Brain microvascular endothelial cell (primary cell): ENCODE measurements around the gene SLC16A13.

ENCODE experiments used
- DNase-seq: peaks from one replicate; pipeline ENCODE4 v3.0.0-alpha.2; 2020
- H3K27ac ChIP-seq: fragments of 250-450 bp; sonication (Bioruptor Pico); 2 replicates; pipeline ENCODE4 v1.5.1; 2020; ENCODE audit warnings: mild to moderate bottlenecking, moderate library complexity
- H3K27me3 ChIP-seq: fragments of 250-450 bp; sonication (Bioruptor Pico); replicated peaks from 2 replicates; pipeline ENCODE4 v1.5.1; 2020; ENCODE audit warnings: mild to moderate bottlenecking
- H3K36me3 ChIP-seq: fragments of 250-450 bp; sonication (Bioruptor Pico); replicated peaks from 2 replicates; pipeline ENCODE4 v1.5.1; 2020; ENCODE audit warnings: mild to moderate bottlenecking
- H3K4me3 ChIP-seq: 2 replicates; pipeline ENCODE4 v1.5.1; 2011; ENCODE audit warnings: low read depth, mild to moderate bottlenecking, control low read depth, low read length, moderate library complexity
- CTCF ChIP-seq: IDR thresholded peaks from 2 replicates; pipeline ENCODE4 v1.5.1; 2011; ENCODE audit warnings: low read depth, mild to moderate bottlenecking, moderate library complexity, low read length, control low read depth, inconsistent platforms; ENCODE audit errors: missing control alignments
- in situ Hi-C: cut with HindIII; loops from 2 replicates; pipeline ENCODE4 v1.10.0; 2017; ENCODE audit warnings: low sequenced_read_pairs, low pct_ligation_motif_present

Gene SLC16A13

DNA sequence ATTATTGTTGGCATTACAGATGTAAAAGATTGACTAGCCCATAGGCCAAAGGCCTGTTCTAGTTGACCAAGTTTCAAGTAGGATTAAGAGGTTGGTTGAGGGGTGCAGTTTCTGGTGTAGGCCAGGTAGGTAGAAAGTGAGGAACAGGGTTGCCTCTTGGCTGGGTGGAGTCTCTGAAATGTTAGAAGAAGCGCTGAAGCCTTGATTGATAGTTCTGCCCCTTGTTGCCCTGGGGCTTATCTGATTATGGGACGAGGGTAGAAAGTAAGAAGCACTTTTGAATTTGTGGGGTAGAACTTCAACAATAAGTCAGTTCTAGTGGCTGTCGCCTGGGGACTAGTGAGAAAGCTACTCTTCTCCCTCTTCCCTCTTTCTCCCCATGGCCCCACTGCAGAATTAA is 6.7 kb upstream of the SLC16A13 start:
- no peak overlapping the region for H3K4me3 ChIP-seq
- H3K36me3 ChIP-seq, result no peaks in the 10 kb centered on the region
- H3K27me3 ChIP-seq, result no peaks in the 10 kb centered on the region
- TF ChIP-seq CTCF, result no peak
- in situ Hi-C loops, result no loop called here
- H3K27ac ChIP-seq, result no peak overlapping the region
- DNase-seq, result no peak

DNA sequence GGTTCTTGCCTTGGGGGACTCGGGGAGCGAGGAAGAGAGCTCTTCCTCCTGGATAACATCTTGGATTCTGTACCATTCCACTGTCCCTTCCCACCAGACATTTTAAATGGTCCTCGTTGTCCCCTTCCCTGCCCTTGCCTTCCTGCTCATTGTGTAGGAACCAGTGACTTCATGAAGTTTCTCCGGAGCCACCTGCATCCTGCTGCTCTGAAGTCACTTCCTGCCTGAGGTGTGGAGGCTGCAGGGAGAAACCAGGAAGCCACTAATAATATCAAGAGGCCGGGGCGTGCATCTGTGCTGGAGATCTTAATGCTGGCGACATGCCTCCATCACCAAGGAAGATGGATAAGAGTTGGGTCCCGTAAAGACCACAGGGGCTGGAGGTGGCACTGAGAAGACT is 6.2 kb upstream of the SLC16A13 start:
- in situ Hi-C loops, result no loop called here
- H3K27ac ChIP-seq, result no peak overlapping the region
- DNase-seq, result no peak

GRCh38 chr17:7034955-7035590 is 742 bp upstream of the SLC16A13 start:
- TF ChIP-seq CTCF, result no peak
- Histone ChIP-seq H3K27ac (peak overlapping the region; percentile 74), H3K36me3 (no peaks in the 10 kb centered on the region), H3K4me3 (peak overlapping the region; percentile 77), H3K27me3 (no peaks in the 10 kb centered on the region)
- no peak for DNase-seq
- in situ Hi-C loops, result no loop called here

More for the DNA sequence above, 6.2 kb upstream of the SLC16A13 start:
- no peaks in the 10 kb centered on the region for H3K36me3 ChIP-seq
- no peaks in the 10 kb centered on the region for H3K27me3 ChIP-seq
- no peak overlapping the region for H3K4me3 ChIP-seq
- no peak for TF ChIP-seq CTCF

DNA sequence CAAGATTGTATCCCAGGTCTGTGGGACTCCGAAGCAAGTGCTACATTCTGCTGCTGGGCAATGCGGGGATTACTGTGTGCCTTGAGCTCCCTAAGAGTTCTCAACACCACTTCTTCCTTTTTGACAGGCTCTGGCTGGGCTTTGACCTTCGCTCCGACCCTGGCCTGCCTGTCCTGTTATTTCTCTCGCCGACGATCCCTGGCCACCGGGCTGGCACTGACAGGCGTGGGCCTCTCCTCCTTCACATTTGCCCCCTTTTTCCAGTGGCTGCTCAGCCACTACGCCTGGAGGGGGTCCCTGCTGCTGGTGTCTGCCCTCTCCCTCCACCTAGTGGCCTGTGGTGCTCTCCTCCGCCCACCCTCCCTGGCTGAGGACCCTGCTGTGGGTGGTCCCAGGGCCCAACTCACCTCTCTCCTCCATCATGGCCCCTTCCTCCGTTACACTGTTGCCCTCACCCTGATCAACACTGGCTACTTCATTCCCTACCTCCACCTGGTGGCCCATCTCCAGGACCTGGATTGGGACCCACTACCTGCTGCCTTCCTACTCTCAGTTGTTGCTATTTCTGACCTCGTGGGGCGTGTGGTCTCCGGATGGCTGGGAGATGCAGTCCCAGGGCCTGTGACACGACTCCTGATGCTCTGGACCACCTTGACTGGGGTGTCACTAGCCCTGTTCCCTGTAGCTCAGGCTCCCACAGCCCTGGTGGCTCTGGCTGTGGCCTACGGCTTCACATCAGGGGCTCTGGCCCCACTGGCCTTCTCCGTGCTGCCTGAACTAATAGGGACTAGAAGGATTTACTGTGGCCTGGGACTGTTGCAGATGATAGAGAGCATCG is 2.4 kb downstream of the SLC16A13 start:
- Histone ChIP-seq H3K36me3 (no peaks in the 10 kb centered on the region), H3K4me3 (no peak overlapping the region), H3K27me3 (peaks cover 13% of the 10 kb centered on the region), H3K27ac (no peak overlapping the region)
- no peak for DNase-seq
- no peak for TF ChIP-seq CTCF
- in situ Hi-C loops, result no loop called here

GRCh38 chr17:7039832-7040231 is 4.0 kb downstream of the SLC16A13 start:
- Histone ChIP-seq H3K27me3 (peaks cover 25% of the 10 kb centered on the region), H3K27ac (no peak overlapping the region), H3K36me3 (no peaks in the 10 kb centered on the region), H3K4me3 (no peak overlapping the region)
- in situ Hi-C loops, result no loop called here
- TF ChIP-seq CTCF, result no peak
- no peak for DNase-seq
